OCI-LY7 (cell line): ENCODE measurements around the gene RAB26.
"Not testable (repeated sequence)": the region's sequence is repeated elsewhere in the genome, so short reads cannot be mapped to it uniquely, and the experiment has no call there.

Source experiments
- EZH2phosphoT487 ChIP-seq: fragments of 200-600 bp; sonication (generic); IDR thresholded peaks from 2 replicates; pipeline ENCODE4 v1.6.1; 2018; ENCODE audit warnings: low read depth, borderline replicate concordance, mild to moderate bottlenecking, mixed run types, antibody characterized with exemption, low read length, moderate library complexity, mixed read lengths
- TF ChIP-seq, protein P1 (sequence below): fragments of 200-600 bp; sonication (generic); conservative IDR thresholded peaks from 2 replicates; pipeline ENCODE4 v1.5.1; 2014; ENCODE audit warnings: mild to moderate bottlenecking, antibody characterized with exemption, low read length, moderate library complexity, mixed read lengths

DNA sequence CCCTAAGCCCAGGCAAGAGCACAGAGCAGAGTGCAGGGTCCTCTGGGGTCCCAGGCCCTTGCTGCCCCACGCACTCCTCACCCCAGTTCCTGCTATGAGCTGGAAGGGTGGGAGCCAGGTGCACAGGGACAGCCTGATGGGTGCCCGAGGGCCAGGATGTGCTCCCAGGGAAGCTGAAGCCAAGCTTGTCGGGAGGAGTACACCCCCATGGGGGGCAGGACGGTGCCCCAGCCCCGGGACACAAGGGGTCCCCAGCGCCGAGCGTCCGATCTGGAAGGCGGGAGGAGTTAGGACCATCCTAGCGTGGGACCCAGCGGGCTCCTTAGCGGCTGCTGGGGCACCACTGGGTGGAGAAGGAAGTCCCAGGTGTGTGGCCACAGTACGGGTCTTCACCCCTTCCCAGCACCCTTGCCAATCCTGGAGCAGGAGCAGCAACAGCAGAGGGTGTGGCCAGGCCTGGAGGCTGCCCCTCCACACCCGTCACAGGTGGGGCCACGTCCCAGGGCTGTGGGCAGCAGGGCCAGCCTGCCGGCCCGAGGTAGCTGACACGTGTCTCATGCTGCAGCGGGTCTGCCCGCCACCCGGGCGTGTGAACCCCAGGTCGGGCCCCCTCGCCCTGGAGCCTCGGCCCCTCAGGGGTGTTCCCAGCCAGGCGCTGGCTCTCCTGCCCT, 24.6 kb upstream of the RAB26 start:
- not testable (repeated sequence) for TF ChIP-seq EZH2phosphoT487
- TF ChIP-seq, protein P1, sequence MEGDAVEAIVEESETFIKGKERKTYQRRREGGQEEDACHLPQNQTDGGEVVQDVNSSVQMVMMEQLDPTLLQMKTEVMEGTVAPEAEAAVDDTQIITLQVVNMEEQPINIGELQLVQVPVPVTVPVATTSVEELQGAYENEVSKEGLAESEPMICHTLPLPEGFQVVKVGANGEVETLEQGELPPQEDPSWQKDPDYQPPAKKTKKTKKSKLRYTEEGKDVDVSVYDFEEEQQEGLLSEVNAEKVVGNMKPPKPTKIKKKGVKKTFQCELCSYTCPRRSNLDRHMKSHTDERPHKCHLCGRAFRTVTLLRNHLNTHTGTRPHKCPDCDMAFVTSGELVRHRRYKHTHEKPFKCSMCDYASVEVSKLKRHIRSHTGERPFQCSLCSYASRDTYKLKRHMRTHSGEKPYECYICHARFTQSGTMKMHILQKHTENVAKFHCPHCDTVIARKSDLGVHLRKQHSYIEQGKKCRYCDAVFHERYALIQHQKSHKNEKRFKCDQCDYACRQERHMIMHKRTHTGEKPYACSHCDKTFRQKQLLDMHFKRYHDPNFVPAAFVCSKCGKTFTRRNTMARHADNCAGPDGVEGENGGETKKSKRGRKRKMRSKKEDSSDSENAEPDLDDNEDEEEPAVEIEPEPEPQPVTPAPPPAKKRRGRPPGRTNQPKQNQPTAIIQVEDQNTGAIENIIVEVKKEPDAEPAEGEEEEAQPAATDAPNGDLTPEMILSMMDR = not testable (repeated sequence)
